HG03378 (cell line): Measurements from ENCODE around the gene DKKL1.
A peak's percentile ranks its signal among the peaks of the same experiment; 100 is the strongest.

ENCODE experiments used
- ATAC-seq: cut with Tn5 transposase; IDR thresholded peaks from one replicate; pipeline ENCODE4 v1.9.1; 2021; ENCODE audit warnings: mild to moderate bottlenecking, moderate library complexity; ENCODE audit not compliant: unreplicated experiment

Gene DKKL1

GRCh38 chr19:49391581-49392399 is 28.1 kb downstream of the DKKL1 start:
- peak; percentile 51 for ATAC-seq

- ATAC-seq = no peak
Observed at GRCh38 chr19:49393881-49394280, 30.2 kb downstream of the DKKL1 start.

GRCh38 chr19:49395581-49396407 is 32.1 kb downstream of the DKKL1 start:
- ATAC-seq = no peak

- no peak for ATAC-seq
Observed at GRCh38 chr19:49396738-49397505, 33.2 kb downstream of the DKKL1 start.

GRCh38 chr19:49398001-49398615 is 34.4 kb downstream of the DKKL1 start:
- no peak for ATAC-seq

- no peak for ATAC-seq
Observed at GRCh38 chr19:49398931-49399330, 35.3 kb downstream of the DKKL1 start.

- no peak for ATAC-seq
Observed at GRCh38 chr19:49400029-49400428, 36.4 kb downstream of the DKKL1 start.

- ATAC-seq = no peak
Observed at GRCh38 chr19:49403404-49404187, 39.9 kb downstream of the DKKL1 start.

GRCh38 chr19:49407079-49407478 is 43.4 kb downstream of the DKKL1 start:
- ATAC-seq = no peak

- no peak for ATAC-seq
Observed at GRCh38 chr19:49407482-49408015, 43.9 kb downstream of the DKKL1 start.

- ATAC-seq = no peak
Observed at GRCh38 chr19:49408816-49409440, 45.3 kb downstream of the DKKL1 start.

GRCh38 chr19:49409441-49410029 is 45.9 kb downstream of the DKKL1 start:
- ATAC-seq = no peak

GRCh38 chr19:49411681-49412326 is 48.1 kb downstream of the DKKL1 start:
- ATAC-seq = no peak

GRCh38 chr19:49413348-49413747 is 49.7 kb downstream of the DKKL1 start:
- no peak for ATAC-seq

- no peak for ATAC-seq
Observed at GRCh38 chr19:49414256-49414655, 50.6 kb downstream of the DKKL1 start.

GRCh38 chr19:49415102-49415809 is 51.6 kb downstream of the DKKL1 start:
- ATAC-seq = no peak

- no peak for ATAC-seq
Observed at GRCh38 chr19:49415810-49416200, 52.1 kb downstream of the DKKL1 start.

GRCh38 chr19:49417088-49417487 is 53.4 kb downstream of the DKKL1 start:
- no peak for ATAC-seq
